WTC11 (cell line): ENCODE data around the gene TUBB2A. TPM values are rescaled to one million over a fixed set of nuclear protein-coding genes. Genes with fewer than 3 reads are reported as not detected.

Source experiments
- ATAC-seq: fragments of 200-7000 bp; cut with Tn5 transposase; 2 replicates; pipeline ENCODE4 v1.10.0; 2021; ENCODE audit warnings: mild to moderate bottlenecking, moderate library complexity
- CTCF ChIA-PET: fragments of 300-600 bp; sonication (Branson Sonifier 250); formaldehyde crosslinking; loops from one replicate; lab custom pipeline; 2021; ENCODE audit warnings: antibody characterized with exemption; lab: Charles Lee
- POLR2A ChIA-PET: fragments of 350-600 bp; sonication (Branson Sonifier 250); formaldehyde crosslinking; loops from one replicate; lab custom pipeline; 2021; ENCODE audit warnings: antibody characterized with exemption; lab: Charles Lee
- DNase-seq: peaks from one replicate; pipeline ENCODE4 v3.0.0; 2021; ENCODE audit warnings: low spot score
- H3K27ac Mint-ChIP-seq: 2 replicates; pipeline ENCODE4 v1.8.0; 2021; ENCODE audit warnings: mixed read lengths
- H3K27me3 Mint-ChIP-seq: 2 replicates; pipeline ENCODE4 v1.8.0; 2021; ENCODE audit warnings: low read depth, mild to moderate bottlenecking, moderate library complexity, mixed read lengths
- H3K36me3 Mint-ChIP-seq: 2 replicates; pipeline ENCODE4 v1.8.0; 2021; ENCODE audit warnings: mixed read lengths
- H3K4me1 Mint-ChIP-seq: 2 replicates; pipeline ENCODE4 v1.8.0; 2022; ENCODE audit warnings: mixed read lengths
- H3K4me3 Mint-ChIP-seq: 2 replicates; pipeline ENCODE4 v1.8.0; 2021; ENCODE audit warnings: mild to moderate bottlenecking, moderate library complexity, mixed read lengths
- H3K9me3 Mint-ChIP-seq: 2 replicates; pipeline ENCODE4 v1.8.0; 2021; ENCODE audit warnings: mixed read lengths
- AR ChIP-seq: fragments of 250-450 bp; sonication (Bioruptor Pico); IDR thresholded peaks from 2 replicates; pipeline ENCODE4 v1.9.0; 2021; ENCODE audit warnings: mild to moderate bottlenecking
- ERG ChIP-seq: fragments of 250-450 bp; sonication (Bioruptor Pico); IDR thresholded peaks from 2 replicates; pipeline ENCODE4 v1.8.0; 2021; ENCODE audit warnings: mild to moderate bottlenecking
- ETV6 ChIP-seq: sonication (generic); formaldehyde crosslinking; IDR thresholded peaks from 2 replicates; pipeline ENCODE4 v1.8.1; 2022; ENCODE audit warnings: mild to moderate bottlenecking, missing genetic modification reagents
- FOXP1 ChIP-seq: sonication (generic); formaldehyde crosslinking; IDR thresholded peaks from 2 replicates; pipeline ENCODE4 v1.8.0; 2022; ENCODE audit warnings: missing genetic modification reagents, mild to moderate bottlenecking, moderate library complexity, borderline replicate concordance
- NFE2L1 ChIP-seq: sonication (generic); formaldehyde crosslinking; IDR thresholded peaks from 2 replicates; pipeline ENCODE4 v1.8.1; 2023; ENCODE audit warnings: missing genetic modification reagents
- NR3C1 ChIP-seq: sonication (generic); formaldehyde crosslinking; conservative IDR thresholded peaks from 2 replicates; pipeline ENCODE4 v1.8.1; 2023; ENCODE audit warnings: low read depth, mild to moderate bottlenecking, missing genetic modification reagents
- ZBTB21 ChIP-seq: sonication (generic); formaldehyde crosslinking; IDR thresholded peaks from 2 replicates; pipeline ENCODE4 v1.8.1; 2023; ENCODE audit warnings: mild to moderate bottlenecking, missing genetic modification reagents, borderline replicate concordance
- ZMAT4 ChIP-seq: fragments of 250-450 bp; sonication (Bioruptor Pico); IDR thresholded peaks from 2 replicates; pipeline ENCODE4 v1.9.0; 2021; ENCODE audit warnings: mild to moderate bottlenecking
- ZNF138 ChIP-seq: sonication (generic); formaldehyde crosslinking; conservative IDR thresholded peaks from 2 replicates; pipeline ENCODE4 v1.8.1; 2022; ENCODE audit warnings: mild to moderate bottlenecking, moderate library complexity, missing genetic modification reagents
- ZNF219 ChIP-seq: sonication (generic); formaldehyde crosslinking; IDR thresholded peaks from 2 replicates; pipeline ENCODE4 v1.8.0; 2023; ENCODE audit warnings: missing genetic modification reagents, mild to moderate bottlenecking, borderline replicate concordance
- ZNF416 ChIP-seq: fragments of 250-450 bp; sonication (Bioruptor Pico); IDR thresholded peaks from 2 replicates; pipeline ENCODE4 v1.9.0; 2021; ENCODE audit warnings: mild to moderate bottlenecking, inconsistent platforms
- ZNF423 ChIP-seq: fragments of 250-450 bp; sonication (Bioruptor Pico); IDR thresholded peaks from 2 replicates; pipeline ENCODE4 v2.1.2; 2022; ENCODE audit warnings: mild to moderate bottlenecking, moderate library complexity
- ZNF512 ChIP-seq: sonication (generic); formaldehyde crosslinking; IDR thresholded peaks from 2 replicates; pipeline ENCODE4 v1.8.1; 2022; ENCODE audit warnings: missing genetic modification reagents, borderline replicate concordance
- ZNF671 ChIP-seq: fragments of 250-450 bp; sonication (Bioruptor Pico); IDR thresholded peaks from 2 replicates; pipeline ENCODE4 v1.8.0; 2021; ENCODE audit warnings: mild to moderate bottlenecking
- total RNA-seq: library from RNA; stranded (reverse); gene quantifications from 3 replicates; pipeline ENCODE4 v1.2.3, GENCODE V29; 2021
- TF ChIP-seq, protein P1 (sequence below): sonication (generic); formaldehyde crosslinking; IDR thresholded peaks from 2 replicates; pipeline ENCODE4 v1.8.1; 2022; ENCODE audit warnings: mild to moderate bottlenecking, moderate library complexity, missing genetic modification reagents
- TF ChIP-seq, protein P2 (sequence below): sonication (generic); formaldehyde crosslinking; IDR thresholded peaks from 2 replicates; pipeline ENCODE4 v1.8.0; 2022; ENCODE audit warnings: mild to moderate bottlenecking, missing genetic modification reagents
- TF ChIP-seq, protein P3 (sequence below): sonication (generic); formaldehyde crosslinking; IDR thresholded peaks from 2 replicates; pipeline ENCODE4 v1.8.0; 2022; ENCODE audit warnings: mild to moderate bottlenecking, missing genetic modification reagents
- TF ChIP-seq, protein P4 (sequence below): sonication (generic); formaldehyde crosslinking; IDR thresholded peaks from 2 replicates; pipeline ENCODE4 v1.8.0; 2022; ENCODE audit warnings: mild to moderate bottlenecking, missing genetic modification reagents
- TF ChIP-seq, protein P5 (sequence below): sonication (generic); formaldehyde crosslinking; IDR thresholded peaks from 2 replicates; pipeline ENCODE4 v1.8.0; 2023; ENCODE audit warnings: missing genetic modification reagents, mild to moderate bottlenecking, borderline replicate concordance
- TF ChIP-seq, protein P6 (sequence below): sonication (generic); formaldehyde crosslinking; IDR thresholded peaks from 2 replicates; pipeline ENCODE4 v1.8.0; 2022; ENCODE audit warnings: mild to moderate bottlenecking, missing genetic modification reagents

TUBB2A gene
- total RNA-seq, 1 experiment from 2014 or later = 357 TPM

GRCh38 chr6:3162565-3163247, 5.4 kb upstream of the TUBB2A start:
- peak overlapping the region; percentile 84 for H3K4me3 Mint-ChIP-seq
- CTCF ChIA-PET = interaction anchor here (0.6 to 5.0 kb wide), 16 partner anchors 8 to 349 kb away, joined by 3 to 30 read pairs (median 4); no protein-coding TSS in a partner anchor
- POLR2A ChIA-PET = interaction anchor here (0.8 to 1.8 kb wide), 6 partner anchors 8 to 96 kb away, joined by 3 to 6 read pairs (median 4); partner anchors contain the start of gene PSMG4
- TF ChIP-seq FOXP1 (CRISPR knock-in tag) (peak; percentile 79; the same call in 1 of the 2 replicates), NR3C1 (CRISPR knock-in tag) (no peak), NFE2L1 (peak; percentile 69), ZNF138 (CRISPR knock-in tag) (no peak), ZNF423 (CRISPR knock-in tag) (no peak), ZMAT4 (CRISPR knock-in tag) (no peak), ZNF512 (CRISPR knock-in tag) (no peak), ZNF416 (CRISPR knock-in tag) (no peak; the same call in 1 of the 2 replicates), ETV6 (CRISPR knock-in tag) (peak; percentile 66; the same call in 1 of the 2 replicates), ZNF219 (CRISPR knock-in tag) (0 out of 2 replicates have a peak, but pooled peaks have one; percentile 46), AR (CRISPR knock-in tag) (no peak), ZBTB21 (CRISPR knock-in tag) (no peak), ERG (no peak), ZNF671 (no peak)
- TF ChIP-seq, protein P1, sequence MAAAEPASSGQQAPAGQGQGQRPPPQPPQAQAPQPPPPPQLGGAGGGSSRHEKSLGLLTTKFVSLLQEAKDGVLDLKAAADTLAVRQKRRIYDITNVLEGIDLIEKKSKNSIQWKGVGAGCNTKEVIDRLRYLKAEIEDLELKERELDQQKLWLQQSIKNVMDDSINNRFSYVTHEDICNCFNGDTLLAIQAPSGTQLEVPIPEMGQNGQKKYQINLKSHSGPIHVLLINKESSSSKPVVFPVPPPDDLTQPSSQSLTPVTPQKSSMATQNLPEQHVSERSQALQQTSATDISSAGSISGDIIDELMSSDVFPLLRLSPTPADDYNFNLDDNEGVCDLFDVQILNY = peak; percentile 86
- TF ChIP-seq, protein P2, sequence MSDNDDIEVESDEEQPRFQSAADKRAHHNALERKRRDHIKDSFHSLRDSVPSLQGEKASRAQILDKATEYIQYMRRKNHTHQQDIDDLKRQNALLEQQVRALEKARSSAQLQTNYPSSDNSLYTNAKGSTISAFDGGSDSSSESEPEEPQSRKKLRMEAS (CRISPR knock-in tag) = peak; percentile 71
- TF ChIP-seq, protein P3, sequence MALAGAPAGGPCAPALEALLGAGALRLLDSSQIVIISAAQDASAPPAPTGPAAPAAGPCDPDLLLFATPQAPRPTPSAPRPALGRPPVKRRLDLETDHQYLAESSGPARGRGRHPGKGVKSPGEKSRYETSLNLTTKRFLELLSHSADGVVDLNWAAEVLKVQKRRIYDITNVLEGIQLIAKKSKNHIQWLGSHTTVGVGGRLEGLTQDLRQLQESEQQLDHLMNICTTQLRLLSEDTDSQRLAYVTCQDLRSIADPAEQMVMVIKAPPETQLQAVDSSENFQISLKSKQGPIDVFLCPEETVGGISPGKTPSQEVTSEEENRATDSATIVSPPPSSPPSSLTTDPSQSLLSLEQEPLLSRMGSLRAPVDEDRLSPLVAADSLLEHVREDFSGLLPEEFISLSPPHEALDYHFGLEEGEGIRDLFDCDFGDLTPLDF = peak; percentile 39; the same call in 1 of the 2 replicates
- TF ChIP-seq, protein P4, sequence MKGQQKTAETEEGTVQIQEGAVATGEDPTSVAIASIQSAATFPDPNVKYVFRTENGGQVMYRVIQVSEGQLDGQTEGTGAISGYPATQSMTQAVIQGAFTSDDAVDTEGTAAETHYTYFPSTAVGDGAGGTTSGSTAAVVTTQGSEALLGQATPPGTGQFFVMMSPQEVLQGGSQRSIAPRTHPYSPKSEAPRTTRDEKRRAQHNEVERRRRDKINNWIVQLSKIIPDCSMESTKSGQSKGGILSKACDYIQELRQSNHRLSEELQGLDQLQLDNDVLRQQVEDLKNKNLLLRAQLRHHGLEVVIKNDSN (CRISPR knock-in tag) = no peak
- TF ChIP-seq, protein P5, sequence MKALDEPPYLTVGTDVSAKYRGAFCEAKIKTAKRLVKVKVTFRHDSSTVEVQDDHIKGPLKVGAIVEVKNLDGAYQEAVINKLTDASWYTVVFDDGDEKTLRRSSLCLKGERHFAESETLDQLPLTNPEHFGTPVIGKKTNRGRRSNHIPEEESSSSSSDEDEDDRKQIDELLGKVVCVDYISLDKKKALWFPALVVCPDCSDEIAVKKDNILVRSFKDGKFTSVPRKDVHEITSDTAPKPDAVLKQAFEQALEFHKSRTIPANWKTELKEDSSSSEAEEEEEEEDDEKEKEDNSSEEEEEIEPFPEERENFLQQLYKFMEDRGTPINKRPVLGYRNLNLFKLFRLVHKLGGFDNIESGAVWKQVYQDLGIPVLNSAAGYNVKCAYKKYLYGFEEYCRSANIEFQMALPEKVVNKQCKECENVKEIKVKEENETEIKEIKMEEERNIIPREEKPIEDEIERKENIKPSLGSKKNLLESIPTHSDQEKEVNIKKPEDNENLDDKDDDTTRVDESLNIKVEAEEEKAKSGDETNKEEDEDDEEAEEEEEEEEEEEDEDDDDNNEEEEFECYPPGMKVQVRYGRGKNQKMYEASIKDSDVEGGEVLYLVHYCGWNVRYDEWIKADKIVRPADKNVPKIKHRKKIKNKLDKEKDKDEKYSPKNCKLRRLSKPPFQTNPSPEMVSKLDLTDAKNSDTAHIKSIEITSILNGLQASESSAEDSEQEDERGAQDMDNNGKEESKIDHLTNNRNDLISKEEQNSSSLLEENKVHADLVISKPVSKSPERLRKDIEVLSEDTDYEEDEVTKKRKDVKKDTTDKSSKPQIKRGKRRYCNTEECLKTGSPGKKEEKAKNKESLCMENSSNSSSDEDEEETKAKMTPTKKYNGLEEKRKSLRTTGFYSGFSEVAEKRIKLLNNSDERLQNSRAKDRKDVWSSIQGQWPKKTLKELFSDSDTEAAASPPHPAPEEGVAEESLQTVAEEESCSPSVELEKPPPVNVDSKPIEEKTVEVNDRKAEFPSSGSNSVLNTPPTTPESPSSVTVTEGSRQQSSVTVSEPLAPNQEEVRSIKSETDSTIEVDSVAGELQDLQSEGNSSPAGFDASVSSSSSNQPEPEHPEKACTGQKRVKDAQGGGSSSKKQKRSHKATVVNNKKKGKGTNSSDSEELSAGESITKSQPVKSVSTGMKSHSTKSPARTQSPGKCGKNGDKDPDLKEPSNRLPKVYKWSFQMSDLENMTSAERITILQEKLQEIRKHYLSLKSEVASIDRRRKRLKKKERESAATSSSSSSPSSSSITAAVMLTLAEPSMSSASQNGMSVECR (CRISPR knock-in tag) = peak; percentile 42; the same call in 1 of the 2 replicates
- TF ChIP-seq, protein P6, sequence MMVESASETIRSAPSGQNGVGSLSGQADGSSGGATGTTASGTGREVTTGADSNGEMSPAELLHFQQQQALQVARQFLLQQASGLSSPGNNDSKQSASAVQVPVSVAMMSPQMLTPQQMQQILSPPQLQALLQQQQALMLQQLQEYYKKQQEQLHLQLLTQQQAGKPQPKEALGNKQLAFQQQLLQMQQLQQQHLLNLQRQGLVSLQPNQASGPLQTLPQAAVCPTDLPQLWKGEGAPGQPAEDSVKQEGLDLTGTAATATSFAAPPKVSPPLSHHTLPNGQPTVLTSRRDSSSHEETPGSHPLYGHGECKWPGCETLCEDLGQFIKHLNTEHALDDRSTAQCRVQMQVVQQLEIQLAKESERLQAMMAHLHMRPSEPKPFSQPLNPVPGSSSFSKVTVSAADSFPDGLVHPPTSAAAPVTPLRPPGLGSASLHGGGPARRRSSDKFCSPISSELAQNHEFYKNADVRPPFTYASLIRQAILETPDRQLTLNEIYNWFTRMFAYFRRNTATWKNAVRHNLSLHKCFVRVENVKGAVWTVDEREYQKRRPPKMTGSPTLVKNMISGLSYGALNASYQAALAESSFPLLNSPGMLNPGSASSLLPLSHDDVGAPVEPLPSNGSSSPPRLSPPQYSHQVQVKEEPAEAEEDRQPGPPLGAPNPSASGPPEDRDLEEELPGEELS = no peak; the same call in 1 of the 2 replicates

More at GRCh38 chr6:3162565-3163247, 5.4 kb upstream of the TUBB2A start:
- no peaks in the 10 kb centered on the region for H3K9me3 Mint-ChIP-seq
- H3K27me3 Mint-ChIP-seq = no peaks in the 10 kb centered on the region
- H3K27ac Mint-ChIP-seq = peak overlapping the region; percentile 94
- peaks cover 44% of the 10 kb centered on the region for H3K4me1 Mint-ChIP-seq
- ATAC-seq = peak; percentile 28
- H3K36me3 Mint-ChIP-seq = no peaks in the 10 kb centered on the region
- peak; percentile 76 for DNase-seq
